GM10266 (cell line): ENCODE measurements around the gene MAP2K2.
A peak's percentile ranks its signal among the peaks of the same experiment; 100 is the strongest.
"Not testable (repeated sequence)": the region's sequence is repeated elsewhere in the genome, so short reads cannot be mapped to it uniquely, and the experiment has no call there.

Source experiments
- DNase-seq: peaks from one replicate; pipeline ENCODE4 v3.0.0; 2012; ENCODE audit errors: extremely low spot score
- TF ChIP-seq, protein P1 (sequence below): IDR thresholded peaks from 2 replicates; pipeline ENCODE4 v1.5.1; 2012; ENCODE audit warnings: mild to moderate bottlenecking, low read depth; ENCODE audit not compliant: control insufficient read depth, insufficient read depth; ENCODE audit errors: missing control alignments

The MAP2K2 gene

DNA sequence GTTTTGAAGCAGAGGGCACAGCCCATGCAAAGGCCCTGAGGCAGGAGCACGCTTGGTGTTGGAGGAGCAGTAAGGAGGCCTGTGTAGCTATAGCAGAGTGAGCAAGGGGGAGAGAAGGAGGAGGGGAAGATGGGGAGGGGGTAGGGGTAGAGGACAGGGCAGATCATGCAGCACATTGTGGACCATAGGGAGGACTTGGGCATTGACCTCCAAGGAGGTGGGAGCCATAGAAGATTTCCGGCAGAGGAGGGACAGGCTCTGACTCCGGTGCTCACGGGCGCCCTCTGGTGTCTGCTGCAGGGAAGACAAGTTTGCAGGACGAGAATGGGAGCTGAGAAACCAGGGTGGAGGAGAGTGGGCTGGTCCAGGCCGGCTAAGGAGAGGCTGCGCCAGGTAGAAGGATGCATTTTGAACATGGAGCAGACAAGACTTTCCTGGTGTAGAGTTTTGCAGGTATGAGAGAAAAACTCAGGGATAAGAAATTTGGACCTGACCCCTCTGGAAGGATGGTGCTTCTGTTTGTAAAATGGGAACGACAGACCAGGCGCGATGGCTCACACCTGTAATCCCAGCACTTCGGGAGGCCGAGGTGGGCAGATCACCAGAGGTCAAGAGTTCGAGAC lies 15.8 kb upstream of the MAP2K2 start:
- TF ChIP-seq, protein P1, sequence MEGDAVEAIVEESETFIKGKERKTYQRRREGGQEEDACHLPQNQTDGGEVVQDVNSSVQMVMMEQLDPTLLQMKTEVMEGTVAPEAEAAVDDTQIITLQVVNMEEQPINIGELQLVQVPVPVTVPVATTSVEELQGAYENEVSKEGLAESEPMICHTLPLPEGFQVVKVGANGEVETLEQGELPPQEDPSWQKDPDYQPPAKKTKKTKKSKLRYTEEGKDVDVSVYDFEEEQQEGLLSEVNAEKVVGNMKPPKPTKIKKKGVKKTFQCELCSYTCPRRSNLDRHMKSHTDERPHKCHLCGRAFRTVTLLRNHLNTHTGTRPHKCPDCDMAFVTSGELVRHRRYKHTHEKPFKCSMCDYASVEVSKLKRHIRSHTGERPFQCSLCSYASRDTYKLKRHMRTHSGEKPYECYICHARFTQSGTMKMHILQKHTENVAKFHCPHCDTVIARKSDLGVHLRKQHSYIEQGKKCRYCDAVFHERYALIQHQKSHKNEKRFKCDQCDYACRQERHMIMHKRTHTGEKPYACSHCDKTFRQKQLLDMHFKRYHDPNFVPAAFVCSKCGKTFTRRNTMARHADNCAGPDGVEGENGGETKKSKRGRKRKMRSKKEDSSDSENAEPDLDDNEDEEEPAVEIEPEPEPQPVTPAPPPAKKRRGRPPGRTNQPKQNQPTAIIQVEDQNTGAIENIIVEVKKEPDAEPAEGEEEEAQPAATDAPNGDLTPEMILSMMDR: peak; percentile 91
- peak; percentile 85 for DNase-seq

DNA sequence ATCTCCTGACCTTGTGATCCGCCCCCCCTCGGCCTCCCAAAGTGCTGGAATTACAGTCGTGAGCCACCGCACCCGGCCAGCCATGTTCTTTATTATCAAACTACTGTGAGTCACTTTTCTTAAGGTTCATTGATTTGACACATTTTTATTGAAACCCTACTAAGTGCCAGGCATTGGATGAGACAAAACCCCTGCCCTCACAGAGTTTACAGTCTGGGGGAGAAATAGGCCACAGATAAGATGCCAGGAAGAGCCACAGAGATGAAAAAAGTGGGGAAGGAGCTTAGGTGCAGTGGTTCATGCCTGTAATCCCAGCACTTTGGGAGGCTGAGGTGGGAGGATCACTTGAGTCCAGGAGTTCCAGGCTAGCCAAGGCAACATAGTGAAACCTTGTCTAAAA lies 14.5 kb upstream of the MAP2K2 start:
- no peak for DNase-seq

DNA sequence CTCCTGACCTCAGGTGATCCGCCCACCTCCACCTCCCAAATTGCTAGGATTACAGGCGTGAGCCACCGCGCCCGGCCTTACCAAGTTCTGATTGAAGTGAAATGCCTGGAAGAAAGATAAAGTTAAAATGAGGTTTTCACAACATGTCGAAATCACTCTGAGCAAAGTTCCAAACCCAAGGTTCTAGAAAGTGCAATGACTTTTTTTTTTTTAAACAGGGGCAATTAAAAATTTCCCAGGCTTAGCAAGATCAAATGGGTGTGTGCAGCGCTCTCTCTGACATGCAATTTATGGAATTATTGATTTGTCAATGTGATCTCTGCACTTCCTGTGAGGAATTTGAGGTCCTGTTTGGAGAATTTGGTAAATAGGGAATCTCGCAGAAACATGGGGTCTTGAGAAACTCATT lies 12.8 kb upstream of the MAP2K2 start:
- DNase-seq: no peak
- TF ChIP-seq, protein P1: no peak

More for the DNA sequence above, 14.5 kb upstream of the MAP2K2 start:
- TF ChIP-seq, protein P1: no peak

DNA sequence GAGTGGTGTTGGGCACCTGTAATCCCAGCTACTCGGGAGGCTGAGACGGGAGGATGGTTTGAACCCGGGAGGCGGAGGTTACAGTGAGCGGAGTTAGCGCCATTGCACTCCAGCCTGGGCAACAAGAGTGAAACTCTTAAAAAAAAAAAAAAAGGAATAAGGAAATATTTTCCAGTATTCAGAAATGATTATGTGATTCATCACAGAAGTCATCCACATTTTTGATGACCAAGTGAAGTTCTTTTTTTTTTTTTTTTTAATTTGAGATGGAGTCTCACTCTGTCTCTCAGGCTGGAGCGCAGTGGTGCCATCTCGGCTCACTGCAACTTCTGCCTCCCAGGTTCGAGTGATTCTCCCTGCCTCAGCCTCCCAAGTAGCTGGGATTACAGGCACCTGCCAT lies 11.5 kb upstream of the MAP2K2 start:
- DNase-seq: not testable (repeated sequence)

DNA sequence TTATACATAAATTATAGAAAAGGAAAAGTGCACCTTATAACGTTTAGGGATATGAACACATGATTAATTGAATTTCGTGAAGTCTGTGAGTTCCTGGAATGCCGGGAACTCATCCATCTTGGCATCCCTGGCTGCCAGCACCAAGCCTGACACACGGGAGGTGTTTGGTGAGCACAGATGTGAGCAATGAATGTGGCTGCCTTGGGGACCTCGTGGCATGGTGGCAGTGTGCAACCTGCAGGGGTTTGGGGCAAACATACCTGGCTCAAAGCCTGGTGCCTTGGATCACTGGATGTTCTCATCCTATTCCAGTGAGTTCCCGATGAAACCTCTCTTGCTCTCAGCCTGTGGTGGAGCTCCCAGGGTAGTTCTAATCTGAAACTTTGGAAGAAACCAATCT lies 10.4 kb upstream of the MAP2K2 start:
- no peak for DNase-seq
- TF ChIP-seq, protein P1: no peak

DNA sequence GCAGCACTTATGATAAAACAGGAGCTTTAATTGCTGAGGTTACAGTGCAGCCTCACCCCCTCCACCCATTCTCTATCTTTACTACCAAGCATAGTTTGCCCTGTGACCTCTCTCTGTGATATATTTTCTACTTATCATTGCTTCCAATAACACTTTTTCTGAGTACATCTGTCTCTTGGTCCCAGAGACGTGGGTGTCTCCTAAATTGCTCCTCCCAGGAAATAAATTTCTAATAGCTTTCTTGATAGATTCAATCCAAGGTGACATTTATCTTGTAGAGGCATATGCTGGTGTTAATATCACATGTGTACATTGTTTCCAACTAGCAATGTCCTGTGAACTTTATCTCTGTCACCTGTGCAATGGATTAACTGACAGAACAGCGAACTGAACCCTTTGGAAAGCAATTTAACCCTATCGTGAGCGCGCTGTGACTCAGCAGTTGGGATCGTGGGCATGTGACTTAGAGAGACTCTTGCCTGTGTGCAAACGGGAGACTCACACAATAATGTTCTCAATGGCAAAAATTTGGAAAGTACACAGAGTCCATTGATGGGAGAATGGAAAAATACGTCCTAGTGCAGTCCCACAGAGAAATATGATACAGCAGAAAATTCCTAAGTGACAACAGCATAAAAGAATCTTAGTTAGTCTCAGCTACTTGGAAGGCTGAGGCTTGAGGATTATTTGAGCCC lies 7.0 kb upstream of the MAP2K2 start:
- no peak for DNase-seq

DNA sequence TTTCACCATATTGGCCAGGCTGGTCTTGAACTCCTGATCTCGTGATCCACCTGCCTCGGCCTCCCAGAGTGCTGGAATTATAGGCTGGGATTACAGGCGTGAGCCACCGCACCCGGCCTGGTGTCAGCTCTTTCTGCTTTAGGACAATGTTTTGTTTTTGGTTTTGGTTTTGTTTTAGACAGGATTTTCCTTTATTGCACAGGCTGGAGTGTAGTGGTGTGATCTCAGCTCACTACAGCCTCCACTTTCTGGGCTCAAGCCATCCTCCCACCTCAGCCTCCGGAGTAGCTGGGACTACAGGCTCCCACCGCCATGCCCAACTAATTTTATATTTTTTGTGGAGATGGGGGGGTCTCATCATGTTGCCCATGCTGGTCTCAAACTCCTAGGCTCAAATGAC lies 5.1 kb upstream of the MAP2K2 start:
- not testable (repeated sequence) for DNase-seq

More for the DNA sequence above, 7.0 kb upstream of the MAP2K2 start:
- TF ChIP-seq, protein P1: no peak

DNA sequence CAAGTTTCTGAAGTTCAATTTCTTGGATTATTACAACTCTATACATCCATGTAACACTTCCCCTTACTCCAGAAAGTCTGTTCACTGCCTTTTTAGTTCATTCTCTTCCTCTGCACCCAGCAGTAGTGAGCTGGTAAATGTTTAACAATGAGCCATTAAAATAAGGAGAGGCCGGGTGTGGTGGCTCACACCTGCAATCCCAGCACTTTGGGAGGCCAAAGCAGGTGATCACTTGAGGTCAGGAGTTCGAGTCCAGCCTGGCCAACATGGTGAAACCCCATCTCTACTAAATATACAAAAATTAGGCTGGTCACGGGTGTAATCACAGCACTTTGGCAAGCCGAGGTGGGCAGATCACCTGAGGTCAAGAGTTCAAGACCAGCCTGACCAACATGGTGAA lies 3.4 kb upstream of the MAP2K2 start:
- not testable (repeated sequence) for DNase-seq

DNA sequence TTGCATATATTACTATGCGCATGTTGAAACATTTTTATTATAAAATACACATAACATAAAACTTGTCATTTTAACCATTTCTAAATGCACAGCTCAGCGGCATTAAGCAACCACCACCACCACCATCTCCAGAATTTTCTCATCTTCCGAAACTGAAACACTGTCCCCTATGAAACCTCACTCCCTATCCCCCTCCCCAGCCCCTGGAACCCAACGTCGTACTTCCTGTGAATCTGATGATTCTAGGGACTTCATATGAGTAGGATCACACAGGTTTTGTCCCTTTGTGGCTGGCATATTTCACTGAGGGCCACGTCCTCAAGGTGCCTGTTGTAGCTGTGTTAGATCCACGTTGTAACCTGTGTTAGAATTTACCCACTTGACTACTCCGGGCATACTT lies 716 bp upstream of the MAP2K2 start:
- DNase-seq: no peak

More for the DNA sequence above, 716 bp upstream of the MAP2K2 start:
- TF ChIP-seq, protein P1: no peak
